Islet of Langerhans (tissue), 1 donor: ENCODE data around the gene SSH2.

Experiments used
- FAIRE-seq: peaks from one replicate; lab custom pipeline; 2011; peaks lifted over from hg19 to GRCh38; lab: Jason Lieb, UNC

SSH2 gene

DNA sequence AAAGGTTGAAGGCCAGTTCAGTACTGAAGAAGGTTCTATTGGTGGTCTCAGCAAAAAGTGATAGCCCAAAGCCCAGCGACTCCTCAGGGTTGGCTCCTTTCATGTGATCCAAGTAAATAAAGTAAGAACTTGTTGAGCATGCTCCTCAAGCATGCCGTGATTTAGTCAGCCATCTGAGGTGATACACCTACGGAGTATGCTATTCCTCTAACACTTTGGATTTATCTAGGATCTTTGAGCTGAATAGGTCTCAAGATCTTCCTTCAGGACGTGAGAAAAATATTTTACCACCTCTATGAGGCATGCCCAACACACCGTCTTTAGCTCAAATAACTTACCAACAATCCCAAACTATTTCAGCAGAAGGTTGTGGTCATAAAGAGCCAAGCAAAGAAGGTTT lies 154.0 kb downstream of the SSH2 start:
- no peak for FAIRE-seq

DNA sequence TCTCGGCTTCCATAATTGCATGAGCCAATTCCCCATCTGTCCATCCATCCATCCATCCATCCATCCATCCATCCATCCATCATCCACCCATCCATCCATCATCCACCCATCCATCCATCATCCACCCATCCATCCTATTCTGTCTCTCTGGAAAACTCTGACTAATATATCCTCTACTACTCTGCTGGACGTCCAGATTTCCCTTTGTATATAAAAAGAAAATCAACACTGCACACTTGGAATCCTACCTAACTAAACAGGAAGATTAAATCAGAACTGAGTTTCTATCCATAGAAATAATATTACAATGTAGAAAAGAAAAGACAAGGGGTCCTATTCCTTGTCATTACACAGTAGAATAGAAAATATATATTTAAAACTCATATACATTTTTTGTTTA lies 157.0 kb downstream of the SSH2 start:
- FAIRE-seq, result no peak

DNA sequence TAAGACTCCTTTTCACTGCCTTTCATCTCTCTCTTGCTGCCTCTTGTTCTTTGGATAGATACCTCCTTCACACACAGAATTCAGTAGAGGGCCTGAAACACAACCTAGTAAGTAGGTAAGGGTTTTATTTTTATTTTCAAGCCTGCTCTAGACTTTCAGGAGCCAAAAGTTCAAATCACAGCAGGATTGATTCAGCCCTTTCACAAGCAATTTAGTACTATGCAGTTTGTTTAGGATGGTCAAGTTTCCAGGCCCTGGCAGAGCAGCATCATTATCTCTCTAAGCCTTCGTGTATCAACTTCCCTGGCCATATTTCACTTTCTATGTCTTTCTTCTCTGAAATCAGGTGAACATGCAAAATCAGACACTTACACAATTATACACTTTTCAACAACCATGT lies 158.5 kb downstream of the SSH2 start:
- FAIRE-seq, result no peak

DNA sequence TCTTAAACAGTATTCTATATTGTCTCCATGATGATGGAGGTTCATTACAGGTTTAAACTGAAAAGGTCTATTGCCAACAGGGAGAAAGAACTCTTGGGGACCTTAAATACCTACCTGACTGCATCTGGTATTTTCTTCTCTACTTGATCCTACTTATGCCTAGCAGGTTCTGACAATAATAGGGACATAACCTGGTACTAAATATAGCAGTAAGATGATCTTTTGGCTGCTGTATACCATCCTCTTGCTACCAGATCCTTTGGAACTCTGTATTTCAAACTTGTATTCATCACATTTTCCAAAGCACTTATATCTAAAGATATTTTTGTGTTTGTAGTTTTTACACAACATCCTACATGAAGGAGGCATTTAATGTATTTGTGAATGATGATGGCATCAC lies 160.8 kb downstream of the SSH2 start:
- no peak for FAIRE-seq

DNA sequence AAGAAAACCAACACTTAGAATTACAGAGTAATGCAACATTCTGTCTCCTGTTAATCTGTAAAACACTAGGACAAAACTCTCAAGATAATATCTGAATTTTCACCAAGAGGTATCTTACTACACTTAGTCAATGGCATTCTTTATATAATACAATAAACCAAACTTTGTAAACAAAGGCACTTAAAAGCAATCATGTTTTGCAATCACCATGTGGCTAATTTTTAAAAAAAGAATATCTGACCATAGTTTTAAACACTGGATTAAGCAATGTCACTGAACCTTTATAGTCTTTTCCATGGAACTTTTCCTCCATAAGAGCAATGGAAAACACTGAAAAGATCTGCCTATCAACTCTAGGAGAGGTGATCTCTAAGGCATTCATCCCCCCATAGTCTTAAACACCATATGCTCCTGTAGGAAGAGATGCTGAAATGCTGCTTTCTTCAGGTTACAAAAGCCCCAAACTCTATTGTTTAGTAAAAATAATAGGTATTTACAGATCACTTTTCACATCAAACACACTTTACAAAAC lies 163.2 kb downstream of the SSH2 start:
- FAIRE-seq, result no peak

DNA sequence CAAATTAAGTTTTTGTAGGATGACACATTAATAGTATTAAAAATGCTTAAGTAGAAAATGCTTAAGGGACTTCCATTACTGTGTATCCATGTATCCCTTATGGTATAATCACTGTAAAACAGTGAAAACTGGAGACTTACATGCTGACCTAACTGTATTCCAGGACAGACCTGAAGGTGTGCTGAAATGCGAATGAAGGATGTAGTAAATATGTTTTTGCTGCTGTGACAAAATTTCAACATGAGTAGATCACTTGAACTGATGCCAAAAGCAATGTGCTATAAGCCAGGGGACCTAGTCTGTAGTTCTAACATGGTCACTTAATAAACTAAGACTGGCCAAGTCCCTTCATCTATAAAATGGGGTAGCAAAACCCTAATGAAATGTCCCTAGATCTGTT lies 165.3 kb downstream of the SSH2 start:
- FAIRE-seq, result no peak

DNA sequence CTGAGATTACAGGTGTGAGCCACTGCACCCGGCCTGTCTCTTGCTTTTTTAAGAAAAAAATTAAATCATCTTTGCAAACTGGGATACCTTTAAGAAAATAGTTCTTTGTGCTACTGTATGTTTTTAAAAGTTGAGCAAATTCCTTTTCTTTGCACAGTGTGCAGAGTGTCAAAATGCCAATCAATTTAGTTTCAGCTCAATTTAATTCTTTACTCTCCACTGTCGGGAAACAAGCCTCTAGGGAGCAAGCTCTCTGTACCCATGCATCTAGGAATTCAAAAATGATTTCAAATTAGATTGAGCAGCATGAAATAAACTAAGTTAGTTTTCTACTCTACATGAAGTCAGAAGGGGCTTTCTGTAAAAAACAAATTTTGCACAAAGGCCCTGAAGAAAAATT lies 165.8 kb downstream of the SSH2 start:
- no peak for FAIRE-seq

DNA sequence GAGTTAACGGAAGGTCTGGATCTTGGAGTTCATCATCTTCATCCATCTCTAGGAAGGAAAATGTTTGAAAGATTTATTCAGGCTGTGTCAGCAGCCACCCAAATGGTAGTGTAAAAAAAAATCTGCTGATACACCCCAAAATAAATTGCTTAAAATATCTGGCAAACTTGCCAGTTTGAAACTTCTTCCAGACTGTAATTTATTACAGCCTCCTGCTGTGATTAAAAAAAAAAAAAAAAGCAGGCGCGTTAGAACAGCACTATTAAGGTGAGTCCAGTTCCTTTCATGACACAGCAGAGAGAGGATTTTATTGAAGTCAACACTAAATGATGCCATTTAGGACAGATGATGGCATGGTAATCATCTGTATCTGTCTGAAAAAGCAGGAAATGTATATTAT lies 166.8 kb downstream of the SSH2 start:
- no peak for FAIRE-seq

DNA sequence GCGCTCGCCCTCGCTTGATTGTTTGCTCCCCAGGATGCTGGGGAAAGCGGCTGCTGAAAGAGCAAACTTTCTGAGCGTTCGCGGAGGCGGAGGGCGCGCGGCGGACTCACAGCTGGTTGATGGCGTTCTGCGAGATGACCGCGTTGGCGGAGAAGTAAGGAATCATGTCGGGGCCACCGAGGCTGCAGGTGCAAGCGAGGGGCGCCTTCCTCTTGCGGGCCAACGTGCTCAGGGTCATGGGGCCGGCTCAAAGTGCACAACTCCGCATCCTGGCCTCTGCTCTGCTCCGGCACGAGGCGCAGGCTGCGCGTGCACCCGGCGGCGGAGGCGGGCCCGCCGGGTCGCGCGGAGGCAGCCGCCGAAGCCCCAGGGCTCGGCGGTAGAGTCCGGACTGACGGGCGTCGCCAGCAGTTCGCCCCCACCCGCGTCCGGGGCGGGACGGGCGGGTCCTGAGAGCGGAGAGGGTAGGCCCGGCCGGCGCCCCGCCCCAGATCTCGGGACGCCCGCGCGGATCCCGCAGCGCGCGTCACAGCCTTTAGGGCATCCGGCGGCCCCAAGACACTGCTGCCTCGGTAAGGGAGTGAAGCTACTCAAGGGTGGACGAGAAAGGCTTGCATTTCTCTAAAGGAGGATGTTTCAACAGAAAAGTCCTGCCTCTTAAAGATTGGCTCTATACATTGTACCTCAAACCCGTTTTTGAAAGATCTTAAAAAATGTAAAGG lies 168.8 kb downstream of the SSH2 start:
- FAIRE-seq, result no peak

DNA sequence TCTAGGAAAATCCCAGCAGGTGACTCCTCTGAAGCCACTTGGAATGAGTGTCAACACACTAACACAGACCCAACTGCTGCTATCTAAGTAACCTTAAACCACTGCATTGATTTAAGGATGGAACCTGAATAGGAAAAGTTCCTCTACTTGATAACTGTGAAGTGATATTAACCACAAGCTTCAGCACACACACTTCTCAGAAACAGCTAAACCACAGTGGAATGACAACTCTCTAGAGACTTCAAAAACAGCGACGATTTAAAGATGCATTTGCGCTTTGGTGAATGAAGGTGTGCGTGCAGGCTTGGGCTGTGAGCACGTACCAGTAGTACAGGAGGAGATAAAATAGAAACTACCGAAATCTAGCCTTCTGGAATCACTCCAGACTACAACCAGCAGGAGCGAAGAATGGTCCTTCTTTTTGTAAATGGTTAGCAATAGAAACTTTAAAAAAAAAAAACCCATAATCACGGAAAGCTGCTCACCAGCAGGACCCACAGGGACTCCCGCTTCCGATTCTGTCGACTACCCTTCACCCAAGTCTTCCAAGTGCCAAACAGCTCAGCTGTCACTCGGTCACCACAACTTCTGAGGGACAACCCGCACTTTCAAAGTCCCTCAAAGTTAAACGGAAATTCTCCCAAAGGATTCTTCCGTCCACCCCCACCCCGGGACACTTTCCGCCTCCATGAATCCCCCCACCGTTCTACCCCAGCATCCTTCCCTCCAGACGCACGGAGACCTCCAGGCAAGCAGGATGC lies 169.6 kb downstream of the SSH2 start:
- FAIRE-seq, result no peak

DNA sequence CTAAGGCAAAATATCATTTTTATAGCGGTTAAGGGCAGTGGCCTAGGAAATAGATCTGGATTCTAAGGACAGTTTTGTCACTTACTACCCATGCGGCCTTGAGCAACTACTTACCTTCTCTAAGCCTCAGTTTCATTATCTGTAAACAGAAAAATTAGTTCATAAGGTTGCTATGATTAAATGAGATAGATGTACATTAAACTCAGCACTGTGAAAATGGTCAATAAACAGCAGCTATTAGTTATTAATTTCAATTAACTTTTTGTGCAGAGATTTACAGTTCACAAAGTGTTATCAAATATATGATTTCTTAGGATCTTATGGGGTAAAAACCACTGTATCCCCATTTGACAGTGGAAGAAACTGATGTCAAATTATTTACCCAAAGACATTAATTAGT lies 171.8 kb downstream of the SSH2 start:
- FAIRE-seq, result no peak

DNA sequence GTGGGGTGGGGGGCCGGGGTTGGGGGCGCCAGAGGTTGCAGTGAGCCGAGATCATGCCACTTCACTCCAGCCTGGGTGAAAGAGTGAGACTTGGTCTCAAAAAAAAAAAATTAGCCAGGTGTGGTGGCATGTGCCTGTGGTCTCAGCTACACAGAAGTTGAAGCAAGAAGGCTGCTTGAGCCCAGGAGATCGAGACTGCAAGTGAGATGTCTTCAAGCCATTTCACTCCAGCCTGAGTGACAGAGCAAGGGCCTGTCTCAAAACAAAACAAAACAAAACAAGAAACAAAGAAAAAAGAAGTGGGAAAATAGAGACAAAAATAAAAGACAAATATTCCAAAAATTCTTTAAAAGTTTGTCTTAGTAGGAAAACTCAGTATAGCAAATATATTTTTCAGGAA lies 172.2 kb downstream of the SSH2 start:
- no peak for FAIRE-seq

DNA sequence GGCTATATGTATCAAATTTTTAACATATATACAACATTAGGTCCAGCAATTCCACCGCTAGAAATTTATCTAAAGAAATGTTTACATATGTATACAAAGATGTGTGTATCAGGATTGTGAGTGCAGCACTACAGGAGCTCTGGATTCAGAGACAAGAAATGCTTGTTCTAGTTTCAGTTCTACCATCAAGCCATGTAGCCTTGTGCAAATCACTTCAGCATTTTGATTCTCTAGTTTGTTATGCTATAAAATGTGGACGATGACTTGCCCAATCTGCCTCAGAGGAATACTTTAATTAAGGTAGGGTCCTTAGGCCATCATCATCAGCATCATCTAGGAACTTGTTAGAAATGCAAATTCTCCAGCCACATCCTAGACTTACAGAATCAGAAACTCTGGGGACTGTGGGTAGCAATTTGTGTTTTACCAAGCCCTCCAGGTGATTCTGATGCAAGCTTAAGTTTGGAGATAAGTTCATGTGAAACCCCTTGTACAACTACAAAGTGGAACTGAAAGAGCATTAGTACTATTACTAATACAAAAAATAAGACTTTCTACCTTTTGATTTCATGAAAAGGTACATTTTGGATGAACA lies 176.1 kb downstream of the SSH2 start:
- no peak for FAIRE-seq

DNA sequence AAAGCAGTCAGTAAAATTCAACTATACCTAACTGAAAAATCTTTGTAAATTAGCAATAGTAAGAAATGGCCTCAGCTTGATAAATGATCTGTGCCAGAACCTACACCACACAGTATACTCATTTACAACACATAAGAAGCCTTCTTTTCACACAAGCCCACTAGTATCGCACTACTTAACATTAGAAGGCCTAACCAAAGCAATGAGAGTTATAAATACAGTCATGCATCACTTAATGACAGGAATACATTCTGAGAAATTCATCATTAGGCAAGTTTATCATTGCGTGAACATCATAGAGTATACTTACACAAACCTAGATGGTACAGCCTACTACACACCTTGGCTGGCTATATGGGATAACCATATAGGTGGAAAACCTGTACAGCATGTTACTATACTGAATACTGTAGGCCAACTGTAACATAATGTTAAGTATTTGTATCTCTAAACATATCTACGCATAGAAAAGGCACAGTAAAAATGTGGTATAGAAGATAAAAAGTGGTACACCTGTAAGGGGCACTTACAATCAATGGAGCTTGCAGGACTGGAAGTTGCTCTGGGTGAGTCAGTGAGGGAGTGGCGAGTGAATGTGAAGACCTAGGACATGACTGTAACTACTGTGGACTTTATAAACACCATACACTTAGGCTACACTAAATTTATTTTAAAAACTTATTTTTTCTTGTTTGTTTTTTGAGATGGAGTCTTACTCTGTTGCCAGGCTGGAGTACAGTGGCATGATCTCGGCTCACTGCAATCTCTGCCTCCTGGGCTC lies 180.8 kb downstream of the SSH2 start:
- no peak for FAIRE-seq

DNA sequence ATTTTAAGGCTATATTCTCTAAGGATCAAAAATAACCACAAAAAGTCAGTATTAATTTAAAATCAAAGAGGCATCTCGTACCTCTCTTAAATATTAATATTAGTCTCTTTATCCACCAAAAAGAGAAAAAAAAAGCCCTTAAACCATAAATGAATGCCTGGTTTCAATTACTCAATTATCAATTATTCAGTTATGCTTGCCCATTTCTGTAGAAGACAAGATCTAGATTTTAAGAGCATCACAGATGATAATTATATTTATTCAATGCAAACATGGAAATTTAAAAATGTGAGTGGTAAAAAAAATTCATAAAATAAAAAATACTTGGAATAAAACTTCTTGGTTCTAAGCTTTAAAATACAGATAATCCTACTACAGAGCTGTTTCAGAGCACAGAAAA lies 181.6 kb downstream of the SSH2 start:
- peak; percentile 9 for FAIRE-seq

DNA sequence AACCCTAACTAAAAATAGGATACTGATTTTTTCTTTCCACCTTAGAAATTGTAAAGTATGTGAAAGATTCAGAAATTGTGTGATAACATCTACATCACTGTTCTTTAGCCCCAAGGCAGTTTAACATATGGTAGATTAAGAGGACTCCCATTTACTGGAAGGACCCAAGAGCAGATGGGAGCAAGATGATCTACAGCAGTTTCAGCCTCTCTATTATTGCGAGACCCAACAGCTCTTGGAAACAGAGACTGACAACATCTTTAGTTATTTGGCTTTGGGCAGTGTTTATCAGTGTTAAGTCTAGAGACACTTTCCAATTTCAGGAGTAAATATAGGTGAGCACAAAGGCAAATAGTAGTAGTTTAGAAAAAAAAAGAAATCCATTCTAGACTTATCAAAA lies 182.4 kb downstream of the SSH2 start:
- FAIRE-seq, result no peak

DNA sequence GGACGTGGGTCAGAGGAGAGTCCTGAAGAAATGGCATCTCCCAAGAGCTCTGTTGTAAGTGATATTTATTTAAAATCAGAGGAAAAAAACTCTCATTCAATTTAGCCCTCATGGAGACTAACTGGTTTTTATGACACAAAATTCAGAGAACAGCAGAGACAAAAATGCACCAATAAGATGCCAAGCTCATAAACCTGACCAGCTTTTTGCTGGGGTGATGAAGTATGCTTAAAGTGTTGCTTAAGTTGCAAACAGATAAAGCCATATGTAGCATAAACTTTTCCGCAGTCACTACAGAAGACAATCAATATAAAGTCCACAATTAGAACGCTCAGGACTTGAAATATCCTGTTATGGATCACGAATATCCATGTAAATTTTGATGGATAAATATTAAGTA lies 183.4 kb downstream of the SSH2 start:
- FAIRE-seq, result no peak

DNA sequence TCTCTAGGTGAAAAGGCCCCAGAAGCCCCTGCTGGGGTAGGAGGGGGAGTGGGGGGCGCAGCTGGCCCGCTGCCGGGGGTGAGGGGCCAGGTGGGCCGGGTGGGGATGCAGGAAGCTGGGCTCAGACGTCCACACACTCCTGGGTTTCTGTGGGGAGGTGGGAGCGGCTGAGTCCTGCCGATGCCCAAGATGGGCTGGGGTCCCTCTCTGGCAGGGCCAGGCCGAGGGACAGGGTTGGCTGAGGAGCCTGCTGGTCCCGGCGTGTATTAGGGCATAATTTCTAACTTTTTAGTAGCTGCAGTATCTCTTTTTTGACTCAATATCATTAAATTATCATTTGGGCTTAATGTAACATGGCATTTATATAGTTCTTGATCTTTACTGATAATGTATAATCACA lies 185.9 kb downstream of the SSH2 start:
- FAIRE-seq, result no peak

DNA sequence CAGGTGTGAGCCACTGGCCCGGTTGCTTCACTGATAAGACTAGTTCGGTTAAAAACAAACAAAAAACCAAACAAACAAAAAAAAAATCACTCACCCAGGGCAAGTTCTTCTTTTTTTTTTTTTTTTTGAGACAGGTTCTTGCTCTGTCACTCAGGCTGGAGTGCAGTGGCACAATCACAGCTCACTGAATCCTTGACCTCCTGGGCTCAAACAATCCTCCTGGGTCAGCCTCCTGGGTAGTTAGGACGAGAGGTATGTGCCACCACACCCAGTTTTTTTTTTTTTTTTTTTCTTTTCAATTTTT lies 187.9 kb downstream of the SSH2 start:
- FAIRE-seq, result no peak

DNA sequence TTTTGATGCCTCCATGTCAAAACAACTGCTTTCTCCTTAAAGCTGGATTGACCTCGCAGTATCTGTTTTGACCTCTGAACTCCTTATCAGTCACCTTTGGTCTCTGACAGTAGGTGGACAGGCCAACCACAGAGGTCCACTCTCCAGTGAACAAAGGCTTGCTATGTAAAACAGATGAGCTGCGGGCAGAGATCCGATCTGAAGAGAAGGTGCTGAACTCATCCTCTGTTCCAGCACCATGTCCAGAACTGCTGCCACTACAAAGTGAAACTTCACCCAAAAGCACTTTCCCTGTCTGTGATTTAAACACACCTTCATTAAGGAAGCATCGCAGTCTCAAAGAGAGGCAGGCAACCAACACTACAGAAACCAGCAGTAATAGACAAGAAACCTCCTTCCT lies 190.0 kb downstream of the SSH2 start:
- FAIRE-seq, result no peak

DNA sequence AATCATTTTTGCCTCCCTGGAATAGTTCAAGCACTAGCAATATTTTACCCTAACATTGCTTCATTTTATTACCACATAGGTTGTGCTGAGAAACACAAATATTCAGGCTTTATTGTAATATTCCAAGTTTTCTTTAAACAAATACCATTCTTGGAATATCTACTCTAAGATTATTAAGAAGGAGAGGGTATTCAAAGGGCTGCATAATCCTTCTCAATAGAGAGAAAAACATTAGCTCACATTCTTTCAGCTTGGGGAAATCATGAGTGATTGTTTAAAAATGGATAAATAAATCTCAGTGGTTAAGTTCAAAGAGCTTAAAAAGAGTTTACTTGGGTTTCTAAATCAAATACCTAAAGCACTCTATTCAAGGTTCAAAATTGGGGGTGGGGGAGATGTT lies 195.4 kb downstream of the SSH2 start:
- no peak for FAIRE-seq

DNA sequence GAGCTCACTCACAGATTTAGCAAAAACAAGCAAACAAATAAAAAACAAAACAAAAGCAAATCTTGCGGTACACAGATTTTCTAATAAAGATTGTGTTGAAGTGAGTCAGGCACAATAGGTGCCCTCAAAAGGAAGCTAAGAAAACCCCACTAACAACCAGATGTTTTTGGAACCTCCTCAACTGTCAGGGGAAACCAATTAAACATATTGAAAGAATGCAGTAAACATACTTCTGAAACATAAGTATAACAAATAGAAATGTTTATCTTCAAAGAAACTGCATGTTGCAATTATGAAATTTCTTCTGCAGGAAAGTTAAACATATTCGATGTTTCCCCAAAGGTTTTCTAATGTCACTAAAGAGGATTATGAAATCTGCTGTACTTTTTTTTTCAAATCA lies 196.9 kb downstream of the SSH2 start:
- FAIRE-seq, result peak; percentile 80

DNA sequence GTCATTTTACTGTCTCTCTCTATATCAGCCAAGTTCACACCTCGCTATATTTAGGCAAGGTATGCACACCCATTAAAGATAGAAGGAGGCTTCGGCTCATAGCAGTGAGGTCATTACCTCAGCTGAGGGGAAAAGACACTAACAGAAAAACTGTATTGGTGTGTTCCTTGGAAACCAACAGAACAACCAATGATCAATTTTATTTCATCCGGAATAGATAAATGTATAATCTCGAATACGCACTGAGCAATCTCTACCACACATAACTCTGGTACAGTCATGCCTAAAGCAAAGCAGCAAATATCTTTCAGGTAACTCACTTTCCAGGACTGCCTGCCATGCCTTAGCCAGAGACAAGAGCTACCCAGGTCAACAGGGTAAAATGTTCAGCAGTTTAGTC lies 197.4 kb downstream of the SSH2 start:
- FAIRE-seq, result no peak
